Fibroblast of skin of right quadriceps (primary cell): Measurements from ENCODE around the gene MADD.
A peak's percentile ranks its signal among the peaks of the same experiment; 100 is the strongest.

ENCODE experiments used
- DNase-seq: peaks from one replicate; pipeline ENCODE4 v3.0.0-alpha.2; 2013

Gene MADD

DNA sequence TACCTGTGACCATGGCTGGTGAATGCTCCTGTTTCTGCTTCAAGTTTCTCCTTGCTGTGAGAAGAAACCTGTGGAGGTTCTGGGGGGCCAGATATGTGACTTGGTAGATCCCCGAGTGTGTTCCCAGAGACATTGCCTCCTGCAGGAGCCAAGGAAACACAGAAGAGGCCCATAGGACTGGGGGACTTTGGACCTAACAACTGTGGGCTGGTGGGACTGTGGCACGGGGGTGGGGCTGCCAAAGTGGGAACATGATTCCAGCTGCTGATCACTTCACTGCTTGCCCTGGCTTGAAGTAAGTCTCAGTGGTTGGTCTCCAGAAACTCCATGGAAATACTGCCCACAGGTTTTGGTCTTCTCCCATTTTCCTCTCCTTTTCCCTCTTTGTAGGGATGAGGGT lies 16.3 kb upstream of the MADD start:
- DNase-seq: no peak

DNA sequence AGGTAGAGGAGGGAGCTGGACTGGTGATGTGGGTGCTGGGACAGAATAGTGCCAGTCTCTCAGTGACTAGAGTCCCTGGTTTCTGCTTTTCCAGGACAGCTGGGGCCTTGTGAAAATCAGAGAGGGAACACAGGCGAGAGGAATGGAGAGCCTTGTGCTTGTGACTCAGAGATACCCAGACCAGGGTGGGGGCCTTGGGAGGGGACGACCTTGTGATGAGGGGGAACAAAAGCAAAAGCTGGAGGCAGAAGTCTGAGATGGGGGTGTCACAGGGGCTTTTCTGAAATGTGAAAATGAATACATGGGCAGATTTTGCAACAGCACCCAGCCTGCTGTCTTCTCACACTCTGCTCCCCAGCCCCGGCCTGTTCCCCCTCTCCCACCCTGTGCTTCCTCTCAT lies 15.5 kb upstream of the MADD start:
- DNase-seq: no peak

DNA sequence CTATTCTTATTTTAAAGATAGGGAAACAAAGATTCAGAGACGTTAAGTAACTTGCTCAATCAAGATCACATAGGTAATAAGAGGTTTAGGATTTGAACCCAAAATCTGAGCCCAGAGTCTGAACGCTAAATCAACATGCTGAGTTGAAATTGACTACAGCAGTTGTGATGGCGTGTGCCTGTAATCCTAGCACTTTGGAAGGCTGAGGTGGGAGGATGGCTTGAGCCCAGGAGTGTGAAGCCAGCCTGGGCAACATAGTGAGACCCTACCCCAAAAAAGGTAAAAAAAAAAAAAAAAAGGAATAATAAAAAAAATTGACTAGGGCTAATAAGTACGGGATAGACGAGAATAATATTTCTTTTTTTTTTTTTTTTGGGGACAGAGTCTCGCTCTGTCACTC lies 13.6 kb upstream of the MADD start:
- no peak for DNase-seq

DNA sequence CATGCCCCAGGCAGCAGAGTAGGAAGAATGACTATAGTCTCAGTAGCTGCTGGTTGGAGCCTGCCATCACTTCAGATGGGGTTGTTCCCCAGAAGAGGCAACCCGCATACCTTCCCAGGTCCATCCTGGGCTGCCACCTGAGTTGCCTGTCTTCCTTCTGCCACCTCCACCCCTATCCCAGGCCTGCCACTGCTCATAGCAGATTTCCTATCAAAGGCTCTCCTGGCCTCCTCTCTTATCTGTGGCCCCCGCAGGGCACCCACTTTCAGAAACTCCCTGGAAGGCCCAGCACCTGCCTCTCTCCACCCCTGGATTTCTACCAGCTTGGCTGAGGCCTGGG lies 12.8 kb upstream of the MADD start:
- DNase-seq: no peak

DNA sequence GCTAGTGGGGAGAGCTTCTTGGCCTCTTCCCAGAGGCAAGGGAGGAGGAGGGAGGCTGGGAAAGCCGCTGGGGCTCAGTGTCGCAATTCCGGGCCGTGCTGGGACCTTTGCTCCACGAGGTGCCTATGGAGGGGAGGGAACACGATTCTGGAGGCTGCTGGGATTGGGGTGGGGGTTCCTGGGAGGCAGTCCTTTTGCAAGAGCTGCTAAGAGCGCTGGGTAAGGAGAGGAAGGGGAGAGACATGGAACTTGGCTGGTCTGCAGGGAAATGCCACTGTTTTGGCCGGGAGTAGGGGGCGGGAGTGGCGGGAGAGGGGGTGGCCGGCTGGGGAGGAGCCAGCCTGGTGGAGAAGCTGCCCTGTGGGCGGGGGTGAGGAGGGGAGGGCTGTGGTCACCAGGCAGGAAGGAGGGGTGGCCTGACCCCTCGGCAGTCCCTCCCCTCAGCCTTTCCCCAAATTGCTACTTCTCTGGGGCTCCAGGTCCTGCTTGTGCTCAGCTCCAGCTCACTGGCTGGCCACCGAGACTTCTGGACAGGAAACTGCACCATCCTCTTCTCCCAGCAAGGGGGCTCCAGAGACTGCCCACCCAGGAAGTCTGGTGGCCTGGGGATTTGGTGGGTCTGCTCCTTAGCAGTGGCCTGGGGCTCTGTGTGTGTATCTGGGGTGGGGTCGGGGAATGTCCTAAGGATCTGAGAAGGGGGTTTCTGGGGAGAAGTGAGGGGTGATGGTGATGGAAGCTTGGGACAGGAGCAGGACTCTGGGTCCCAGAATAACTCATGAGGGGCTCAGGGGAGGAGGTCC lies 12.2 kb upstream of the MADD start, which contains the start of gene NR1H3:
NR1H3 (plus strand) TSS at position 480 of the 800 bp plus-strand sequence. CDS start 1,221 bp downstream, outside the sequence.
- DNase-seq: peak; percentile 52

DNA sequence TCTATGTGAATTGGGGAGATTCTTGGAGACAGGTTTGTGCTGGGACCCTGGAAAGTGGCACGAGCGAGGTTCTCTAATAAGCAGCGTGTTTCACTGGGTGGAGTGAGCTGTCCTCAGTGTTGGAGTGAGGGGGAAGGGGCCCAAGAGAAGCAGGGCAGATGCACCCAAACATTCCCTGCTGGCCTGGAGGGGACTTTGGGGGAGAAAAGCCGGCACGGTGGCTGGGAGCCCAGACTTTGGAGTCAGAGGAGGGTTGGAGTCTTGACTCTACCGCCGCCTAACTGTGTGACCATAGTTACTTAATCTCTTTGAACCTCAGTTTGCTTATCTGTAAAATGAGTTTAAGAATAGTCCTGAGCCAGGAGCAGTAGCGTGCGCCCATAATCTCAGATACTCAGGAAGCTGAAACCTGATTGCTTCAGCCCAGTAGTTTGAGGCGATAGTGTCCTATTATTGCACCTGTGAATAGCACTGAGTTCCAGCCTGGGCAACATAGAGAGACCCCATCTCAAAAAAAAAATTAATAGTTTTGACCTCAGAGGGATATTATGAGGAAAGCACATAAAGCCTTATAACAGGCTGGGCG lies 11.5 kb upstream of the MADD start:
- no peak for DNase-seq

DNA sequence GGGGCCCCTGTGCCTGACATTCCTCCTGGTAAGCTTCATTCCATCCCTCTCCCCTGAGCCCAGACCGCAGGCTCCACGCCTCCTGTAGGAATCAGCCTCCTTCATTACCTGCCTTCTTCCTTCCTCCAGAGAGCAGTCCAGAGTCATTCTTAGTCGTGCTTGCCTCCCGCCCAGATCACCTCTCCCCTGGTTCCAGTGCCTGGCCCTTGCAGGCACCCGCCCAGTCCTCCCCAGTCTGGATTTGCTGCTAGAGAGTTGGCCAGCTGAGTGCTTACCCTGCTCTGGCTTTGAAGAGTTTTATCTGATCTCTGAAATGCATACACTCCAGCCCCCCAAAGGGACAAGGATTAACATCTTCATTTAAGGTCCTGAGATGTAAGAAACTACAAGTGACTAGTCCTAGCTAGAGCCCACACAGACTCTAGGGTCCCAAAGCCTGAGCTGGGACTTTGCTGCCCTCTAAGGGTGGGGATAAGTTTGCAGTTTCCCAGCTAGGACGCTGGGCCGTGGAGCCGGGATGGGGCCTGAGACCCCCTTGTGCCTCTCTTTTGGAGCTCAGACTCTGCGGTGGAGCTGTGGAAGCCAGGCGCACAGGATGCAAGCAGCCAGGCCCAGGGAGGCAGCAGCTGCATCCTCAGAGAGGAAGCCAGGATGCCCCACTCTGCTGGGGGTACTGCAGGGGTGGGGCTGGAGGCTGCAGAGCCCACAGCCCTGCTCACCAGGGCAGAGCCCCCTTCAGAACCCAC lies 10.5 kb upstream of the MADD start:
- peak; percentile 27 for DNase-seq

DNA sequence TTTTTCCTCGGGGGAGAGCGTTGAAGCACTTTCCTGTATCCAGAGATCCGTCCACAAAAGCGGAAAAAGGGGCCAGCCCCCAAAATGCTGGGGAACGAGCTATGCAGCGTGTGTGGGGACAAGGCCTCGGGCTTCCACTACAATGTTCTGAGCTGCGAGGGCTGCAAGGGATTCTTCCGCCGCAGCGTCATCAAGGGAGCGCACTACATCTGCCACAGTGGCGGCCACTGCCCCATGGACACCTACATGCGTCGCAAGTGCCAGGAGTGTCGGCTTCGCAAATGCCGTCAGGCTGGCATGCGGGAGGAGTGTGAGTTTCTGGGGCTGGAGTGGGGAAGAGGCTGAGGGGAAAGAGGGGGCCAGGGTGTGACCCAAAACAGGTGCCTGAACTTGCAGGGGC lies 9.6 kb upstream of the MADD start:
- no peak for DNase-seq

DNA sequence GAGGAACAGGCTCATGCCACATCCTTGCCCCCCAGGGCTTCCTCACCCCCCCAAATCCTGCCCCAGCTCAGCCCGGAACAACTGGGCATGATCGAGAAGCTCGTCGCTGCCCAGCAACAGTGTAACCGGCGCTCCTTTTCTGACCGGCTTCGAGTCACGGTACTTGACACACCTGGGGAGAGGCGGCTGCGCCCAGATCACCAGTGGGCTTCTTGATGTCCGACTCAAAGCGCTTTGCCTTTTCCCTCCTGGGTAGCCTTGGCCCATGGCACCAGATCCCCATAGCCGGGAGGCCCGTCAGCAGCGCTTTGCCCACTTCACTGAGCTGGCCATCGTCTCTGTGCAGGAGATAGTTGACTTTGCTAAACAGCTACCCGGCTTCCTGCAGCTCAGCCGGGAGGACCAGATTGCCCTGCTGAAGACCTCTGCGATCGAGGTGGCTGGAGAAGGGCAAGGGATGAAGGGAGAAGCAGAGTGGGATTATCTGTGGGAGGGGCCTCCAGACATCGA lies 8.6 kb upstream of the MADD start:
- no peak for DNase-seq

DNA sequence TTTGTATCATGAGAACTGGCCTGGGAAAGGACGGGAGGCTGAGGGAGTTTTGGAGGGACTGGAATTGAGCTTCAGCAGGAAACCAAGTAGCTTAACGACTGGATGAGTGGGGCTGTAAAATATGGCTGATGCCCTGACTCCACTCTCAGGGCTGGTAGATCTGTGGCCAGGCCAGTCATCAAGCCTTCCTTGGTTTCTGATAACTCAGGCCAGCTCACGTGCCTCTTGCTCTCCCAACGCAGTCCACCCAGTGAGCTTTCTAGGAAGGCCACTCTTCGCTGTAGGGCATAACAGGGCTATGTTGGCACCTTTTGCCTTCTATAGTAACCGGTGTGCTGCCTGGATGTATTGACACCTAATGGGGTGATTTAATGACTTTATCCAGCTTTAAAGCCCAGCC lies 5.8 kb upstream of the MADD start:
- no peak for DNase-seq

DNA sequence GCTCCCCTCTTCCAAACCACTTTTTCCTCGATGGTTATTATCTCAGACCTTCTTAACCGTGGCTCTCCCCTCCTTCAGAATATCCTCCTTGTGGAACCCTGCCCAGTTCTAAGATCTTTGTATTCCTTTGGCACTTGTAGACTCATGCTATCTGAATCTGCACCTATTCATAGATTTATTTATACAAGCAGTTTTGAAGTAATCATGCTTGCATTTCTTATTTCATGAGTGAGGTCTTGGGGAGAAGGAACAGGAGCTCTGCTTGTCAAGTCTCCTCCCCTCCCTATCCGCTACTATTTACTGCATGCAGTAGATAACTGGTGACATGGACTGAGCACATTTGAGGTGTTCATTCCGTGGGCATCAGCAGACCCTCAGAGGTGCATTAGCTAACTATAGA lies 5.4 kb upstream of the MADD start:
- DNase-seq: no peak

DNA sequence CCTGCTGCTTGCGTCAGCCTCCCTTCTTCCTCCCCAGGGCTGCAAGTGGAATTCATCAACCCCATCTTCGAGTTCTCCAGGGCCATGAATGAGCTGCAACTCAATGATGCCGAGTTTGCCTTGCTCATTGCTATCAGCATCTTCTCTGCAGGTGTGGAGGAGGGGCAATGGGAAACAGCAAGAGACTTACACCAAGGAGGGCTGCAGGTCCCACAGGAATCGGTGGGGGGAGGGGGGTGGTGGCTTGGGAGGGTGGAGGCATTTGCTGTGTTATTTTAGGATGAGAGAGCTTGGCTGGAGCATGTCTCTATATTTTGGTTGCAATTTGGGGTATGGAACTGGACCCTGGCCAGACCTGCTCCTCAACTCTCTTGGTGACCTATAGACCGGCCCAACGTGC lies 2.1 kb upstream of the MADD start:
- no peak for DNase-seq

DNA sequence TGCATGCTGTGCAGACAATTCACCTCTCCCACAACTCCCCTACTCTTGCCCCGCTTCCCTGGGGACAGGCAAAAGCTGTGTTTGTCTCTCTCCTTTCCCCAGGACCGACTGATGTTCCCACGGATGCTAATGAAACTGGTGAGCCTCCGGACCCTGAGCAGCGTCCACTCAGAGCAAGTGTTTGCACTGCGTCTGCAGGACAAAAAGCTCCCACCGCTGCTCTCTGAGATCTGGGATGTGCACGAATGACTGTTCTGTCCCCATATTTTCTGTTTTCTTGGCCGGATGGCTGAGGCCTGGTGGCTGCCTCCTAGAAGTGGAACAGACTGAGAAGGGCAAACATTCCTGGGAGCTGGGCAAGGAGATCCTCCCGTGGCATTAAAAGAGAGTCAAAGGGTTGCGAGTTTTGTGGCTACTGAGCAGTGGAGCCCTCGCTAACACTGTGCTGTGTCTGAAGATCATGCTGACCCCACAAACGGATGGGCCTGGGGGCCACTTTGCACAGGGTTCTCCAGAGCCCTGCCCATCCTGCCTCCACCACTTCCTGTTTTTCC lies 1.4 kb upstream of the MADD start:
- no peak for DNase-seq

DNA sequence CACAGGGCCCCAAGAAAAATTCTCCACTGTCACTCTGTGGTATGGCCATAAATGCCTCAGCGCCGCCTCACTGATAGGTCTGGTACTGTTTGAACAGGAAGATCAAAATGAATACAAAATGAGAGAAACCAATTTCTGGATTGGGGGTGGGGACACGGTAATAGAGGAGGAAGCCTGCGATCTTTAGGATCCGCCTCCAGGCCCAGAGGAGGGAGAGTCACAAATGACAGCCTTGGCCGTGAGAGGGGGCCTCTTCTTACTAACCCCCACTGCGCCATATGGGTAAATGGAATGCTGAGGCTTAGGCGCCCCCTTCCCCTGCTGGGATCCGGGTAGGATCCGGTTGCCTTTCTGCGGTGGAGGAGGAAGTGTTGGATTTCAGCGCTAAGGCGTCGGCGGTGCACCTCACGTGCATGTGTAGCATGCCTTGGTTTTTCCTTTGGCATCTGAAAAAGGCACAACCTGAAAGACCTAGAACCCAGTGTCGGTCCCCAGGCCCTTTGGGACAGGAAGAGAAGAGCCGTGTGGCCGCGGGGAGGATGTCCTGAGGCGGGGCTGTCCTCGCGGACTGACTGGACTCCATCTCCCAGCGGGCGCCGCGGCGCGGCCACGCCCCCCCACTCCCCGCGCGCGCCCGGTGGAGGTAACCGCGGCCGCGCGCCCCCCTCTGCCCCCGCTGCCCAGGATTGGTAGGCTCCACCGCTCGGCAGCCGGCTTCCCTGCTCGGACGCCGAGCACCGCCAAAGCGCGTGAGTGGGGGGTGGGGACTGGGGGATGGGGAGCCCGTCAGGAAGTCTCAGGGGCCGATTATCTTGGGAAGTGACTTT lies 718 bp upstream of the MADD start:
- DNase-seq: peak; percentile 94

DNA sequence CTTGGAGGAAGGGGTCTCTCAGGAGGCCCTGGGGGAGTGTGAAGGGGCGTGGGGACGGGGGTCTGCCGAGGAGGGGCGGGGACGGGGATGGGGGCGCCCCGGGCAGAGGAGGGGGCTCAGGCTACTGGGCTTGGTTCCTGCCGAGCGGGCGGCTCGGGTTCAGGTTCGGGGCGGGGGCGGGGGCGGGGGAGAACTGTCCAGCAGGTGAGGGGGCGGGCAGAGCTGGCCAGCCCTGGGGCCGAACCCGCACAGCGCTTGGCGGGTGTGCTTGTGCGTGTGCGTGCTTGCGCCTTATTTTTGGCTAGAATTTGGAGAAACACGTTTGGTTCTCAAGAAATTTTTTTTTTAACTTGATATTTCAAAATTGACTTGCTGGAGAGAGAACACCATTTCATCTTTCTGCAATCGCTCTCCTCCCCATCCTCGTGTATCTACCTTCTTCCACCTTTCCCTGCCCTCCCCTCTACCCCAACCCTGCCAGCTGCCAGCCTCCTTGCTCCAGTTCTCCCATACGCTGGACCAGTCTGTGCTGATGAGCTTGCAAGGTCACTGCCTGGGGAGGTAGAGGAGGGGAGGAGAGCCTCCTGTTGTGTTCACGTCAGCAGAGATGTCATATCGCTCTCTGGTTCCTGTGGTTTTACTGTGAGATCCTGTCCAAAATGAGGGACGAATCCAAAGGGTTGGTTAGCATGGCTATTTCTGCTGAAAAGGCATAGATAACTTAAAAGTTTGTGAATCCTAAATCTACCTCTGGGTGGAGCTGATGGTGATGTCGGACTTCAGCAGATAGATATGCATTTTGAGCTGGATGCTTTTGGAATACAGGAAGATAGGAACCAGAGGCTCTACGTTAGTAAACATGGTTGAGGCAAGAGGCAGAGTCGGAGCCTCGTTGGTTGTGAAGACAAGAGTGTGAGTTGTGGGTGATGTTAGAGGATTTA lies 668 bp downstream of the MADD start:
- peak; percentile 55 for DNase-seq

DNA sequence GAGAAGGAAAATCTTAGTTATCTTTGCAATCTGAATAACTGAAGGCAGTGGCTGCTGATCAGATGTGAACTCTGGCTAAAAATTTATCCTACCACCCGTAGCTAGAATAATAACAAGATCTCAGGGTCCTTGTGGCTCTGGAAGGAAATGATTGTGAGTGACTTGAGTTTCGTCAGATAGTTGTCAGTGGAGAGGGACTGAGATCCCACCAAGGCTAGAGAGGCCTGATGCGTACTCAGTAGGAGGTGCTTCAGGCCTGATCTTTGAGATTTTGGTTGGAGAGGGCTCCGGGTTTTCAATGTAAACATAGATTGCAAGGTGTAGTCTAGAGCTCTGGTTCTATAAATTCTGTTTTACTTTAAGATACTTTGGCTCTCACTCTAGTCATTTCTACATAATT lies 1.4 kb downstream of the MADD start:
- no peak for DNase-seq

DNA sequence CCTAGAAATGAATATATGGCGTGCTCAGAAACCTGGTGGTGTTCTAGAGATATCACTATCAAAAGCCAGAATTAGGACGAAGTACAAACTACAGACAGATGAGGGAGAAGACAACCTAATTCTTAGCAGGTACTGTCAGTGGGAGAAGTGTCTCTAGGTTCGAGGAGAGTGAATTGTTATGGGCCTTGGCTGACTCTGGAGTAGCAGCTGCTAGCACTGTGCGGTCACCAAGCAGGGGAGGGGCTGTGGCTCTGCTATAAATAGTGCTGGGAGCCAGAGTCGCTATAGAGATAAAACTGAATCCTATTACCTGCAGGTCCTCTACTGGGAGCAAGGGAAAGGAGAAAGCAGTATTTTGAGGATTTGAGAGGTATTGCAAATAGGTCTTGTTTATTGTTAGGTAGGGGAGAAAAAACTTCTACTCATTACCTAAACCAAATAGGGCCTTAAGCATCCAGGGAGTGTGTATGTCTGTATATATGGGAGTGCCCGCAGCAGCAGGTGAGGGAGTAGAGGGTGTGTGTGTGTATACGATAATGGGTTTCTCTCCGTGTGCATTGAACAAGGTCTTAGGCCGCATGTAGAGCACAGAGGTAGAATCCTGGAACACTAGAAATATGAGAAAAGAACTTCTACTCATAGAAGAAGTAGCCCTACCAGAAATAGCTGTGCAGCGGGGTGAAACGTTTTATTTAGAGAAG lies 2.2 kb downstream of the MADD start:
- no peak for DNase-seq

DNA sequence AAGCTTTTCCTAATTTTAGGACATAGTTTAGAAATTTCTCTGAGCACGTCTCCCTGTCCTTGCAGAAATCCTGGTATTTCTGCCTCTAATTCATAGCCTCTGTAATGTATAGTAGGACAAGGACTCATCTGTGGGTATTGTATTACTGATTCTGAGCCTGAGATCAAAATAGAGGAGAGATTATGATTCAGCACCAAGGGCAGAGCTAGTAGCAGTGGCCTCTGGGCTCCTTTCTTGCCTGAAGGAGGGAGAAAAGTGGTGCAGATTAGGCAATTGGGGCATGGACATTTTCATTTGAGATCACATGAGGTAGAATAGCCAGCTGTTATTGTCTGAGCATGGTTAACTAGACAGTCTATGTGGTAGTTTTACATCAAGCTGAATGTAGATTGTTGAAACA lies 2.8 kb downstream of the MADD start:
- DNase-seq: no peak

DNA sequence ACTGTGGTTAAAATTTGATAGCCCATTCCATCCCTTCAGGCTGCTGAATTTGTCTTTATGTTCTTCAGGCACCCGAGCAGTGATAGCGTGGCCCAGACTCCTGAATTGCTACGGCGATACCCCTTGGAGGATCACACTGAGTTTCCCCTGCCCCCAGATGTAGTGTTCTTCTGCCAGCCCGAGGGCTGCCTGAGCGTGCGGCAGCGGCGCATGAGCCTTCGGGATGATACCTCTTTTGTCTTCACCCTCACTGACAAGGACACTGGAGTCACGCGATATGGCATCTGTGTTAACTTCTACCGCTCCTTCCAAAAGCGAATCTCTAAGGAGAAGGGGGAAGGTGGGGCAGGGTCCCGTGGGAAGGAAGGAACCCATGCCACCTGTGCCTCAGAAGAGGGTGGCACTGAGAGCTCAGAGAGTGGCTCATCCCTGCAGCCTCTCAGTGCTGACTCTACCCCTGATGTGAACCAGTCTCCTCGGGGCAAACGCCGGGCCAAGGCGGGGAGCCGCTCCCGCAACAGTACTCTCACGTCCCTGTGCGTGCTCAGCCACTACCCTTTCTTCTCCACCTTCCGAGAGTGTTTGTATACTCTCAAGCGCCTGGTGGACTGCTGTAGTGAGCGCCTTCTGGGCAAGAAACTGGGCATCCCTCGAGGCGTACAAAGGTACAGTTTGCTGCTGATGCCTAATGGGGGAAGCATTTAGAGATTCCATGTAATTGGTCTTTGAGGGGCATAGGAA lies 4.7 kb downstream of the MADD start:
- no peak for DNase-seq

DNA sequence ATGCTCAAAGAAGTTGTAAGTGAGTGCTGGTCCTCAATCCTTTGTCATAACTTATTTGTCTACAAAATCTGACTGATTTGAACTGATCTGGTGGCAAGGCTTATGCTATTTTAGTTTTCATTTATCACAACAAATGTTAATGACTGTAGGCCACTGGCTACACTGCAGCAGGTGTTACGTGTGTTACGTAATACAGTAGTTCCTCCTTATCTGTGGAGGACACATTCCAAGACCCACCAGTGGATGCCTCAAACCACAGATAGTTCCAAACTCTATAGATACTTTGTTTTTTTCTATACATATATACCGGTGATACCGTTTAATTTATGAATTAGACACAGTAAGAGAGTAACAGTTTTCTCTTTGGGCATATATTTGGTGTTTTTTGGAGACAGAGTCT lies 7.0 kb downstream of the MADD start:
- DNase-seq: no peak
